H9 (cell line): ENCODE results near the gene GOLGA1. TPM values are rescaled to one million over a fixed set of nuclear protein-coding genes. Genes with fewer than 3 reads are reported as not detected.

Source experiments
- DNase-seq: peaks from one replicate; pipeline ENCODE4 v3.0.0-alpha.2; 2017
- H2AFZ ChIP-seq: one replicate; pipeline ENCODE4 v1.6.1; 2013; ENCODE audit warnings: mild to moderate bottlenecking, low read length, control low read depth, moderate library complexity
- H2AK5ac ChIP-seq: 2 replicates; pipeline ENCODE4 v1.6.1; 2013; ENCODE audit warnings: low read length, control low read depth, mixed read lengths; ENCODE audit not compliant: insufficient read length
- H2BK120ac ChIP-seq: one replicate; pipeline ENCODE4 v1.6.1; 2013; ENCODE audit warnings: low read depth, mild to moderate bottlenecking, low read length, control low read depth, inconsistent platforms; ENCODE audit not compliant: poor library complexity, severe bottlenecking
- H2BK12ac ChIP-seq: 2 replicates; pipeline ENCODE4 v1.6.1; 2013; ENCODE audit warnings: low read length, control low read depth, mixed read lengths, low read depth; ENCODE audit not compliant: insufficient read length
- H2BK15ac ChIP-seq: 2 replicates; pipeline ENCODE4 v1.6.1; 2013; ENCODE audit warnings: low read depth, low read length, control low read depth
- H2BK20ac ChIP-seq: one replicate; pipeline ENCODE4 v1.6.1; 2013; ENCODE audit warnings: low read depth, mild to moderate bottlenecking, low read length, control low read depth, inconsistent platforms; ENCODE audit not compliant: poor library complexity, severe bottlenecking
- H2BK5ac ChIP-seq: 2 replicates; pipeline ENCODE4 v1.6.1; 2013; ENCODE audit warnings: low read length, control low read depth, mixed read lengths; ENCODE audit not compliant: insufficient read length
- H3K14ac ChIP-seq: 2 replicates; pipeline ENCODE4 v1.6.1; 2013; ENCODE audit warnings: low read length, control low read depth; ENCODE audit not compliant: insufficient read depth
- H3K18ac ChIP-seq: 2 replicates; pipeline ENCODE4 v1.6.1; 2013; ENCODE audit warnings: low read depth, mild to moderate bottlenecking, mixed read lengths, low read length, control low read depth; ENCODE audit not compliant: insufficient read length
- H3K23ac ChIP-seq: 2 replicates; pipeline ENCODE4 v1.6.1; 2013; ENCODE audit warnings: low read length, control low read depth, mixed read lengths, low read depth; ENCODE audit not compliant: insufficient read length
- H3K23me2 ChIP-seq: 2 replicates; pipeline ENCODE4 v1.6.1; 2013; ENCODE audit warnings: low read depth, mild to moderate bottlenecking, mixed read lengths, low read length, control low read depth; ENCODE audit not compliant: insufficient read length, poor library complexity, severe bottlenecking
- H3K27ac ChIP-seq: 2 replicates; pipeline ENCODE4 v1.5.1; 2013; ENCODE audit warnings: low read length, control low read depth, mixed read lengths, low read depth; ENCODE audit not compliant: insufficient read length
- H3K27me3 ChIP-seq: 2 replicates; pipeline ENCODE4 v1.6.1; 2013; ENCODE audit warnings: low read length, control low read depth, inconsistent platforms; ENCODE audit not compliant: insufficient read depth
- H3K4ac ChIP-seq: 2 replicates; pipeline ENCODE4 v1.6.1; 2013; ENCODE audit warnings: low read depth, mild to moderate bottlenecking, control low read depth, inconsistent platforms, low read length, moderate library complexity
- H3K4me1 ChIP-seq: 2 replicates; pipeline ENCODE4 v1.6.1; 2013; ENCODE audit warnings: low read length, control low read depth, inconsistent platforms; ENCODE audit not compliant: insufficient read depth
- H3K4me2 ChIP-seq: 2 replicates; pipeline ENCODE4 v1.6.1; 2013; ENCODE audit warnings: low read length, control low read depth, mixed read lengths; ENCODE audit not compliant: insufficient read length, insufficient read depth
- H3K56ac ChIP-seq: 2 replicates; pipeline ENCODE4 v1.6.1; 2013; ENCODE audit warnings: low read depth, mild to moderate bottlenecking, mixed read lengths, low read length, control low read depth; ENCODE audit not compliant: insufficient read length
- H3K79me1 ChIP-seq: 2 replicates; pipeline ENCODE4 v1.6.1; 2013; ENCODE audit warnings: low read depth, mild to moderate bottlenecking, moderate library complexity, low read length, control low read depth, inconsistent platforms; ENCODE audit not compliant: insufficient read depth, poor library complexity, severe bottlenecking
- H3K79me2 ChIP-seq: 2 replicates; pipeline ENCODE4 v1.6.1; 2013; ENCODE audit warnings: low read length, control low read depth, inconsistent platforms; ENCODE audit not compliant: insufficient read depth
- H3K9ac ChIP-seq: 2 replicates; pipeline ENCODE4 v1.6.1; 2013; ENCODE audit warnings: low read length, control low read depth, mixed read lengths; ENCODE audit not compliant: insufficient read length; ENCODE audit errors: extremely low read depth
- H3K9me3 ChIP-seq: one replicate; pipeline ENCODE4 v1.6.1; 2013; ENCODE audit warnings: low read depth, low read length, inconsistent platforms; ENCODE audit not compliant: control insufficient read depth
- H3T11ph ChIP-seq: one replicate; pipeline ENCODE4 v1.6.1; 2013; ENCODE audit warnings: mild to moderate bottlenecking, low read length, control low read depth, inconsistent platforms
- H4K20me1 ChIP-seq: one replicate; pipeline ENCODE4 v1.6.1; 2013; ENCODE audit not compliant: control insufficient read depth, insufficient read length, insufficient read depth
- H4K5ac ChIP-seq: 2 replicates; pipeline ENCODE4 v1.6.1; 2013; ENCODE audit warnings: low read depth, mild to moderate bottlenecking, mixed read lengths, low read length, control low read depth; ENCODE audit not compliant: insufficient read length
- H4K8ac ChIP-seq: replicated peaks from 2 replicates; pipeline ENCODE4 v1.6.1; 2013; ENCODE audit warnings: low read length, control low read depth, mixed read lengths, low read depth; ENCODE audit not compliant: insufficient read length
- H4K91ac ChIP-seq: 2 replicates; pipeline ENCODE4 v1.6.1; 2013; ENCODE audit warnings: low read depth, mild to moderate bottlenecking, moderate library complexity, mixed read lengths, low read length, control low read depth; ENCODE audit not compliant: insufficient read length
- H3K27ac Mint-ChIP-seq, 3 experiments: 2 replicates in 2 of 3; 3 replicates in 1 of 3; pipeline ENCODE4 v1.8.0; 2020 to 2021; ENCODE audit warnings: mixed read lengths in 3 of 3, mild to moderate bottlenecking in 1 of 3, moderate library complexity in 1 of 3
- H3K27me3 Mint-ChIP-seq: 2 replicates; pipeline ENCODE4 v1.8.0; 2021; ENCODE audit warnings: low read depth, mild to moderate bottlenecking, moderate library complexity, mixed read lengths
- H3K36me3 Mint-ChIP-seq, 3 experiments: 2 replicates in 2 of 3; 3 replicates in 1 of 3; pipeline ENCODE4 v1.8.0; 2020 to 2021; ENCODE audit warnings: low read depth in 3 of 3, mixed read lengths in 3 of 3; ENCODE audit not compliant: insufficient read depth in 1 of 3
- H3K4me1 Mint-ChIP-seq, 2 experiments: 2 replicates each; pipeline ENCODE4 v1.8.0; 2020; ENCODE audit warnings: mixed read lengths in 2 of 2
- H3K4me3 Mint-ChIP-seq, 2 experiments: 2 replicates in 1 of 2; 3 replicates in 1 of 2; pipeline ENCODE4 v1.8.0; 2020 to 2021; ENCODE audit warnings: mild to moderate bottlenecking in 2 of 2, mixed read lengths in 2 of 2, moderate library complexity in 1 of 2
- H3K9me3 Mint-ChIP-seq, 2 experiments: 2 replicates in 1 of 2; 3 replicates in 1 of 2; pipeline ENCODE4 v1.8.0; 2020; ENCODE audit warnings: mild to moderate bottlenecking in 2 of 2, mixed read lengths in 2 of 2, moderate library complexity in 1 of 2
- CTCF ChIP-seq: fragments of 200-600 bp; sonication (generic); conservative IDR thresholded peaks from 3 replicates; pipeline ENCODE4 v1.8.0; 2021; ENCODE audit warnings: antibody characterized with exemption, mild to moderate bottlenecking
- WGBS: extraction: QIAGEN DNeasy Blood & Tissue Kit; methylation state at CpG from one replicate; pipeline ENCODE4 v1.1.7; 2013; ENCODE audit warnings: missing lambda C conversion rate, low lambda C conversion rate, mixed read lengths; ENCODE audit not compliant: insufficient read length; ENCODE audit errors: extremely low coverage; 5-methylcytosine and 5-hydroxymethylcytosine counted together
- total RNA-seq: library from RNA; stranded (reverse); gene quantifications from 2 replicates; pipeline ENCODE4 v1.2.1, GENCODE V29; 2021

The GOLGA1 gene
- total RNA-seq, 1 experiment from 2014 or later, result 7.6 TPM

- H2BK5ac ChIP-seq, result no peak overlapping the region
- Mint-ChIP-seq H3K27ac (no peak overlapping the region), H3K27me3 (no peaks in the 10 kb centered on the region), H3K9me3 (no peaks in the 10 kb centered on the region), H3K4me3 (no peak overlapping the region), H3K36me3 (peaks cover 3 to 15% (median 14%) of the 10 kb centered on the region in 3 experiments), H3K4me1 (peaks cover 4 to 13% of the 10 kb centered on the region in 2 experiments)
- no peaks in the 10 kb centered on the region for H3K23me2 ChIP-seq
- no peak overlapping the region for H3K18ac ChIP-seq
- no peak overlapping the region for H2AK5ac ChIP-seq
- no peaks in the 10 kb centered on the region for H3K27me3 ChIP-seq
- no peak overlapping the region for H3K14ac ChIP-seq
- no CpG with 5 or more reads among the region's 6 CpGs for WGBS
- no peaks in the 10 kb centered on the region for H3K79me1 ChIP-seq
- H2BK15ac ChIP-seq, result no peak overlapping the region
- H4K91ac ChIP-seq, result no peak overlapping the region
- H3K27ac ChIP-seq, result no peak overlapping the region
- no peak overlapping the region for H3T11ph ChIP-seq
- H3K4me2 ChIP-seq, result no peak overlapping the region
- H3K9ac ChIP-seq, result no peak overlapping the region
- H3K79me2 ChIP-seq, result no peaks in the 10 kb centered on the region
- H4K5ac ChIP-seq, result no peak overlapping the region
- H3K4me1 ChIP-seq, result no peaks in the 10 kb centered on the region
- no peak overlapping the region for H2BK20ac ChIP-seq
- H3K23ac ChIP-seq, result no peak overlapping the region
- DNase-seq, result no peak
- no peak overlapping the region for H2AFZ ChIP-seq
- H3K9me3 ChIP-seq, result no peaks in the 10 kb centered on the region
- no peak overlapping the region for H2BK120ac ChIP-seq
- no peak overlapping the region for H2BK12ac ChIP-seq
- no peaks in the 10 kb centered on the region for H4K20me1 ChIP-seq
- no peak overlapping the region for H3K56ac ChIP-seq
- no peak for TF ChIP-seq CTCF
- H3K4ac ChIP-seq, result no peak overlapping the region
- H4K8ac ChIP-seq, result no peak overlapping the region
These were observed 43.1 kb downstream of the GOLGA1 start for GRCh38 chr9:124897570-124898460.
